ENCODE data around the gene FBXL19. TPM values are rescaled to one million over a fixed set of nuclear protein-coding genes. Genes with fewer than 3 reads are reported as not detected.

The FBXL19 gene
- total and polyA plus RNA-seq, 2 of the 13 experiments (the other 11 are each of a cell fraction or from before 2014, with no cell fraction given): 6.0 to 13.7 TPM

DNA sequence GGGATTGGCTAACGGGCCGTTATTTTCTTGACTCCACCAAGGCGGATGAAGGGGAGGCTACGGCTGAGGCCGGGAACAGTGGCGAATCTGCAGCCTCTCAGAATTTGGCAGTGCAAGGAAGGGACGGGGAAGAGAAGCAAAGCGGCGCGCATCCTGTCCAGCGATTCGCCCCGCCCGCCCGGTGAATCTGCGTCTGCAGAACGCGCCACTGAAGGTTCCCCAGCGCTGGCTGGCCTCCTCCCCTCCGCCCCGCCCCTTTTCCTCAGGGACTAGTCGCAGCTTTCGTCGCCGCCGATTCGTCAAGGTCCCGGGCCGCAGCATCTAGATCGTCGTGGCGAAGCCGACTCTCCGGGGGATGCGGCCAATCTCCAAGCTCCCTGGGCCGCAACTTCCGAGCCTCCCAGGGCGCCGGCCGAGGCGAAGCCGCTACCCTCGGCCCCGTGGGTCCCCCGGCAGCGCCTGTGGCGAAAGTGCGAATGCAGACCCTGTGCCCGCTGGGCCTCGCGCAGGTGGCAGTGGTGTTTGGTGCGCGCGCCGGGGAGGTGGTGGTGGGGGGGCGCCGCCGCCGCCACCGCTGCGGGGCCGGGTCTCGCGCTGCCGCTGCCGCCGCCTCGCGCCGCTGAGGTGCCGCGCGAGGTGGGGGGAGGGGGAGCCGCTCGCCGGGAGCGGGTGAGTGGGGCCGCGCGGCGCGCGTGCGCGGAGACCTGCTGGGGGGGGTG, 34.2 kb downstream of the FBXL19 start, which contains the start of gene SETD1A (continued):
- peak; percentile 87 for TF ChIP-seq CREM (IDR thresholded peaks at IDR 0.05)
- TF ChIP-seq CREM (CRISPR knock-in tag; IDR thresholded peaks at IDR 0.05): no peak
- TF ChIP-seq, protein P1, sequence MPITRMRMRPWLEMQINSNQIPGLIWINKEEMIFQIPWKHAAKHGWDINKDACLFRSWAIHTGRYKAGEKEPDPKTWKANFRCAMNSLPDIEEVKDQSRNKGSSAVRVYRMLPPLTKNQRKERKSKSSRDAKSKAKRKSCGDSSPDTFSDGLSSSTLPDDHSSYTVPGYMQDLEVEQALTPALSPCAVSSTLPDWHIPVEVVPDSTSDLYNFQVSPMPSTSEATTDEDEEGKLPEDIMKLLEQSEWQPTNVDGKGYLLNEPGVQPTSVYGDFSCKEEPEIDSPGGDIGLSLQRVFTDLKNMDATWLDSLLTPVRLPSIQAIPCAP (CRISPR knock-in tag; IDR thresholded peaks at IDR 0.05; ENCODE audit: low read depth): no peak
- peak; percentile 49; the same call in 1 of the 2 replicates for TF ChIP-seq MAF1 (CRISPR knock-in tag; IDR thresholded peaks at IDR 0.05; ENCODE audit: borderline replicate concordance)
- TF ChIP-seq TOPORS (CRISPR knock-in tag; IDR thresholded peaks at IDR 0.05): peak; percentile 96
- TF ChIP-seq RFXAP (CRISPR knock-in tag; IDR thresholded peaks at IDR 0.05; ENCODE audit: borderline replicate concordance): peak; percentile 11; the same call in 1 of the 2 replicates
- TF ChIP-seq NKX3-1 (CRISPR knock-in tag; IDR thresholded peaks at IDR 0.05): 0 out of 2 replicates have a peak, but pooled peaks have one; percentile 74
- peak; percentile 36; the same call in 1 of the 2 replicates for TF ChIP-seq ZNF124 (CRISPR knock-in tag; IDR thresholded peaks at IDR 0.05)
- TF ChIP-seq, protein P2, sequence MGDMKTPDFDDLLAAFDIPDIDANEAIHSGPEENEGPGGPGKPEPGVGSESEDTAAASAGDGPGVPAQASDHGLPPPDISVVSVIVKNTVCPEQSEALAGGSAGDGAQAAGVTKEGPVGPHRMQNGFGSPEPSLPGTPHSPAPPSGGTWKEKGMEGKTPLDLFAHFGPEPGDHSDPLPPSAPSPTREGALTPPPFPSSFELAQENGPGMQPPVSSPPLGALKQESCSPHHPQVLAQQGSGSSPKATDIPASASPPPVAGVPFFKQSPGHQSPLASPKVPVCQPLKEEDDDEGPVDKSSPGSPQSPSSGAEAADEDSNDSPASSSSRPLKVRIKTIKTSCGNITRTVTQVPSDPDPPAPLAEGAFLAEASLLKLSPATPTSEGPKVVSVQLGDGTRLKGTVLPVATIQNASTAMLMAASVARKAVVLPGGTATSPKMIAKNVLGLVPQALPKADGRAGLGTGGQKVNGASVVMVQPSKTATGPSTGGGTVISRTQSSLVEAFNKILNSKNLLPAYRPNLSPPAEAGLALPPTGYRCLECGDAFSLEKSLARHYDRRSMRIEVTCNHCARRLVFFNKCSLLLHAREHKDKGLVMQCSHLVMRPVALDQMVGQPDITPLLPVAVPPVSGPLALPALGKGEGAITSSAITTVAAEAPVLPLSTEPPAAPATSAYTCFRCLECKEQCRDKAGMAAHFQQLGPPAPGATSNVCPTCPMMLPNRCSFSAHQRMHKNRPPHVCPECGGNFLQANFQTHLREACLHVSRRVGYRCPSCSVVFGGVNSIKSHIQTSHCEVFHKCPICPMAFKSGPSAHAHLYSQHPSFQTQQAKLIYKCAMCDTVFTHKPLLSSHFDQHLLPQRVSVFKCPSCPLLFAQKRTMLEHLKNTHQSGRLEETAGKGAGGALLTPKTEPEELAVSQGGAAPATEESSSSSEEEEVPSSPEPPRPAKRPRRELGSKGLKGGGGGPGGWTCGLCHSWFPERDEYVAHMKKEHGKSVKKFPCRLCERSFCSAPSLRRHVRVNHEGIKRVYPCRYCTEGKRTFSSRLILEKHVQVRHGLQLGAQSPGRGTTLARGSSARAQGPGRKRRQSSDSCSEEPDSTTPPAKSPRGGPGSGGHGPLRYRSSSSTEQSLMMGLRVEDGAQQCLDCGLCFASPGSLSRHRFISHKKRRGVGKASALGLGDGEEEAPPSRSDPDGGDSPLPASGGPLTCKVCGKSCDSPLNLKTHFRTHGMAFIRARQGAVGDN (CRISPR knock-in tag; IDR thresholded peaks at IDR 0.05): peak; percentile 72
- TF ChIP-seq, protein P3, sequence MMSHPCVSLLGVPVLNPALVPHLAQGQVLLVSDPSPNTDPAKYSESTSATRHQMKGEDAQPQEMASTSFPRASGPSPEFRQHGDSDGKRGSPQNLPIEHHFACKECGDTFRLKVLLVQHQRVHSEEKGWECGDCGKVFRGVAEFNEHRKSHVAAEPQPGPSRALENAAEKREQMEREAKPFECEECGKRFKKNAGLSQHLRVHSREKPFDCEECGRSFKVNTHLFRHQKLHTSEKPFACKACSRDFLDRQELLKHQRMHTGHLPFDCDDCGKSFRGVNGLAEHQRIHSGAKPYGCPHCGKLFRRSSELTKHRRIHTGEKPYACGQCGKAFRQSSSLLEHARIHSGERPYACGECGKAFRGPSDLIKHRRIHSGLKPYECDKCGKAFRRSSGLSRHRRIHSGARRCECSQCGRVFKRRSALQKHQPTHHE (CRISPR knock-in tag; IDR thresholded peaks at IDR 0.05; ENCODE audit: borderline replicate concordance): peak; percentile 68; the same call in 1 of the 2 replicates
- TF ChIP-seq ZSCAN31 (CRISPR knock-in tag; IDR thresholded peaks at IDR 0.05; ENCODE audit: low read depth): peak; percentile 52
- TF ChIP-seq KAT7 (CRISPR knock-in tag; IDR thresholded peaks at IDR 0.05; ENCODE audit: borderline replicate concordance): peak; percentile 54; the same call in 1 of the 2 replicates
- peak; percentile 47; the same call in 1 of the 2 replicates for TF ChIP-seq NFKBIZ (CRISPR knock-in tag; IDR thresholded peaks at IDR 0.05)
- TF ChIP-seq ZEB1 (IDR thresholded peaks at IDR 0.05; ENCODE audit: insufficient replicate concordance, low read depth): peak; percentile 26
- peak; percentile 62; the same call in 1 of the 2 replicates for TF ChIP-seq POGZ (CRISPR knock-in tag; IDR thresholded peaks at IDR 0.05)
- TF ChIP-seq, protein P4, sequence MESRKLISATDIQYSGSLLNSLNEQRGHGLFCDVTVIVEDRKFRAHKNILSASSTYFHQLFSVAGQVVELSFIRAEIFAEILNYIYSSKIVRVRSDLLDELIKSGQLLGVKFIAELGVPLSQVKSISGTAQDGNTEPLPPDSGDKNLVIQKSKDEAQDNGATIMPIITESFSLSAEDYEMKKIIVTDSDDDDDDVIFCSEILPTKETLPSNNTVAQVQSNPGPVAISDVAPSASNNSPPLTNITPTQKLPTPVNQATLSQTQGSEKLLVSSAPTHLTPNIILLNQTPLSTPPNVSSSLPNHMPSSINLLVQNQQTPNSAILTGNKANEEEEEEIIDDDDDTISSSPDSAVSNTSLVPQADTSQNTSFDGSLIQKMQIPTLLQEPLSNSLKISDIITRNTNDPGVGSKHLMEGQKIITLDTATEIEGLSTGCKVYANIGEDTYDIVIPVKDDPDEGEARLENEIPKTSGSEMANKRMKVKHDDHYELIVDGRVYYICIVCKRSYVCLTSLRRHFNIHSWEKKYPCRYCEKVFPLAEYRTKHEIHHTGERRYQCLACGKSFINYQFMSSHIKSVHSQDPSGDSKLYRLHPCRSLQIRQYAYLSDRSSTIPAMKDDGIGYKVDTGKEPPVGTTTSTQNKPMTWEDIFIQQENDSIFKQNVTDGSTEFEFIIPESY (CRISPR knock-in tag; IDR thresholded peaks at IDR 0.05): peak; percentile 37
- TF ChIP-seq NCOA5 (CRISPR knock-in tag; IDR thresholded peaks at IDR 0.05): 0 out of 2 replicates have a peak, but pooled peaks have one; percentile 53
- no peak; the same call in 1 of the 2 replicates for TF ChIP-seq CCDC6 (CRISPR knock-in tag; IDR thresholded peaks at IDR 0.05)
- peak; percentile 61; the same call in 1 of the 2 replicates for TF ChIP-seq KMT2A (CRISPR knock-in tag; IDR thresholded peaks at IDR 0.05)
- TF ChIP-seq KLF12 (CRISPR knock-in tag; IDR thresholded peaks at IDR 0.05; ENCODE audit: borderline replicate concordance): peak; percentile 69
- TF ChIP-seq ZSCAN20 (CRISPR knock-in tag; IDR thresholded peaks at IDR 0.05; ENCODE audit: borderline replicate concordance): 0 out of 2 replicates have a peak, but pooled peaks have one; percentile 17
- TF ChIP-seq ZNF484 (CRISPR knock-in tag; IDR thresholded peaks at IDR 0.05; ENCODE audit: borderline replicate concordance, low read depth): no peak

Measured in HepG2 (cell line).